Measurements from ENCODE around the gene OTUD3.
"Not testable (repeated sequence)": the region's sequence is repeated elsewhere in the genome, so short reads cannot be mapped to it uniquely, and the experiment has no call there.

GRCh38 chr1:19869453-19869852 is 12.7 kb upstream of the OTUD3 start:
- not testable (repeated sequence) for TF ChIP-seq POLR2AphosphoS5 (IDR thresholded peaks at IDR 0.05; ENCODE audit: low read depth); CTCF (IDR thresholded peaks at IDR 0.05; ENCODE audit: insufficient read depth, low read length); GABPA (IDR thresholded peaks at IDR 0.05; ENCODE audit: low read depth); REST (IDR thresholded peaks at IDR 0.05; ENCODE audit: insufficient replicate concordance, low read depth)

All from HL-60 (cell line).